Measurements from ENCODE around the gene INSM1.

INSM1 gene

GRCh38 chr20:20395903-20396568 lies 28.1 kb downstream of the INSM1 start:
- no peak overlapping the region for H3K4me3 ChIP-seq (ENCODE audit: low read depth, low read length)
- TF ChIP-seq CTCF (IDR thresholded peaks at IDR 0.05; ENCODE audit: low read depth, low read length), result no peak
- in situ Hi-C loops (cut with HindIII; ENCODE audit: low sequenced_read_pairs), result no loop called here
- no peak for DNase-seq (ENCODE audit: low read depth, low spot score)

- no peak for TF ChIP-seq CTCF (IDR thresholded peaks at IDR 0.05; ENCODE audit: low read depth, low read length)
- in situ Hi-C loops (cut with HindIII; ENCODE audit: low sequenced_read_pairs), result no loop called here
- no peak overlapping the region for H3K4me3 ChIP-seq (ENCODE audit: low read depth, low read length)
- no peak for DNase-seq (ENCODE audit: low read depth, low spot score)
Measured at GRCh38 chr20:20396794-20397193, 28.9 kb downstream of the INSM1 start.

- TF ChIP-seq CTCF (IDR thresholded peaks at IDR 0.05; ENCODE audit: low read depth, low read length), result no peak
- in situ Hi-C loops (cut with HindIII; ENCODE audit: low sequenced_read_pairs), result no loop called here
- no peak for DNase-seq (ENCODE audit: low read depth, low spot score)
- no peak overlapping the region for H3K4me3 ChIP-seq (ENCODE audit: low read depth, low read length)
Measured at GRCh38 chr20:20398123-20398522, 30.2 kb downstream of the INSM1 start.

- no peak overlapping the region for H3K4me3 ChIP-seq (ENCODE audit: low read depth, low read length)
- in situ Hi-C loops (cut with HindIII; ENCODE audit: low sequenced_read_pairs), result no loop called here
- no peak for DNase-seq (ENCODE audit: low read depth, low spot score)
- no peak for TF ChIP-seq CTCF (IDR thresholded peaks at IDR 0.05; ENCODE audit: low read depth, low read length)
Measured at GRCh38 chr20:20399531-20400500, 31.9 kb downstream of the INSM1 start.

- no peak overlapping the region for H3K4me3 ChIP-seq (ENCODE audit: low read depth, low read length)
- in situ Hi-C loops (cut with HindIII; ENCODE audit: low sequenced_read_pairs), result no loop called here
- DNase-seq (ENCODE audit: low read depth, low spot score), result no peak
- no peak for TF ChIP-seq CTCF (IDR thresholded peaks at IDR 0.05; ENCODE audit: low read depth, low read length)
Measured at GRCh38 chr20:20401991-20402390, 34.1 kb downstream of the INSM1 start.

- in situ Hi-C loops (cut with HindIII; ENCODE audit: low sequenced_read_pairs), result no loop called here
- no peak for DNase-seq (ENCODE audit: low read depth, low spot score)
- no peak for TF ChIP-seq CTCF (IDR thresholded peaks at IDR 0.05; ENCODE audit: low read depth, low read length)
- H3K4me3 ChIP-seq (ENCODE audit: low read depth, low read length), result no peak overlapping the region
Measured at GRCh38 chr20:20404633-20405032, 36.7 kb downstream of the INSM1 start.

Data from astrocyte of the spinal cord (primary cell).